H9 (cell line): ENCODE results near the gene NINL. TPM values are rescaled to one million over a fixed set of nuclear protein-coding genes. Genes with fewer than 3 reads are reported as not detected.

ENCODE experiments used
- DNase-seq: peaks from one replicate; pipeline ENCODE4 v3.0.0-alpha.2; 2017
- H2AFZ ChIP-seq: one replicate; pipeline ENCODE4 v1.6.1; 2013; ENCODE audit warnings: mild to moderate bottlenecking, low read length, control low read depth, moderate library complexity
- H2AK5ac ChIP-seq: 2 replicates; pipeline ENCODE4 v1.6.1; 2013; ENCODE audit warnings: low read length, control low read depth, mixed read lengths; ENCODE audit not compliant: insufficient read length
- H2BK120ac ChIP-seq: one replicate; pipeline ENCODE4 v1.6.1; 2013; ENCODE audit warnings: low read depth, mild to moderate bottlenecking, low read length, control low read depth, inconsistent platforms; ENCODE audit not compliant: poor library complexity, severe bottlenecking
- H2BK12ac ChIP-seq: 2 replicates; pipeline ENCODE4 v1.6.1; 2013; ENCODE audit warnings: low read length, control low read depth, mixed read lengths, low read depth; ENCODE audit not compliant: insufficient read length
- H2BK15ac ChIP-seq: 2 replicates; pipeline ENCODE4 v1.6.1; 2013; ENCODE audit warnings: low read depth, low read length, control low read depth
- H2BK20ac ChIP-seq: one replicate; pipeline ENCODE4 v1.6.1; 2013; ENCODE audit warnings: low read depth, mild to moderate bottlenecking, low read length, control low read depth, inconsistent platforms; ENCODE audit not compliant: poor library complexity, severe bottlenecking
- H2BK5ac ChIP-seq: 2 replicates; pipeline ENCODE4 v1.6.1; 2013; ENCODE audit warnings: low read length, control low read depth, mixed read lengths; ENCODE audit not compliant: insufficient read length
- H3K14ac ChIP-seq: 2 replicates; pipeline ENCODE4 v1.6.1; 2013; ENCODE audit warnings: low read length, control low read depth; ENCODE audit not compliant: insufficient read depth
- H3K18ac ChIP-seq: 2 replicates; pipeline ENCODE4 v1.6.1; 2013; ENCODE audit warnings: low read depth, mild to moderate bottlenecking, mixed read lengths, low read length, control low read depth; ENCODE audit not compliant: insufficient read length
- H3K23ac ChIP-seq: 2 replicates; pipeline ENCODE4 v1.6.1; 2013; ENCODE audit warnings: low read length, control low read depth, mixed read lengths, low read depth; ENCODE audit not compliant: insufficient read length
- H3K23me2 ChIP-seq: 2 replicates; pipeline ENCODE4 v1.6.1; 2013; ENCODE audit warnings: low read depth, mild to moderate bottlenecking, mixed read lengths, low read length, control low read depth; ENCODE audit not compliant: insufficient read length, poor library complexity, severe bottlenecking
- H3K27ac ChIP-seq: 2 replicates; pipeline ENCODE4 v1.5.1; 2013; ENCODE audit warnings: low read length, control low read depth, mixed read lengths, low read depth; ENCODE audit not compliant: insufficient read length
- H3K27me3 ChIP-seq: 2 replicates; pipeline ENCODE4 v1.6.1; 2013; ENCODE audit warnings: low read length, control low read depth, inconsistent platforms; ENCODE audit not compliant: insufficient read depth
- H3K4ac ChIP-seq: 2 replicates; pipeline ENCODE4 v1.6.1; 2013; ENCODE audit warnings: low read depth, mild to moderate bottlenecking, control low read depth, inconsistent platforms, low read length, moderate library complexity
- H3K4me1 ChIP-seq: 2 replicates; pipeline ENCODE4 v1.6.1; 2013; ENCODE audit warnings: low read length, control low read depth, inconsistent platforms; ENCODE audit not compliant: insufficient read depth
- H3K4me2 ChIP-seq: 2 replicates; pipeline ENCODE4 v1.6.1; 2013; ENCODE audit warnings: low read length, control low read depth, mixed read lengths; ENCODE audit not compliant: insufficient read length, insufficient read depth
- H3K56ac ChIP-seq: 2 replicates; pipeline ENCODE4 v1.6.1; 2013; ENCODE audit warnings: low read depth, mild to moderate bottlenecking, mixed read lengths, low read length, control low read depth; ENCODE audit not compliant: insufficient read length
- H3K79me1 ChIP-seq: 2 replicates; pipeline ENCODE4 v1.6.1; 2013; ENCODE audit warnings: low read depth, mild to moderate bottlenecking, moderate library complexity, low read length, control low read depth, inconsistent platforms; ENCODE audit not compliant: insufficient read depth, poor library complexity, severe bottlenecking
- H3K79me2 ChIP-seq: 2 replicates; pipeline ENCODE4 v1.6.1; 2013; ENCODE audit warnings: low read length, control low read depth, inconsistent platforms; ENCODE audit not compliant: insufficient read depth
- H3K9ac ChIP-seq: 2 replicates; pipeline ENCODE4 v1.6.1; 2013; ENCODE audit warnings: low read length, control low read depth, mixed read lengths; ENCODE audit not compliant: insufficient read length; ENCODE audit errors: extremely low read depth
- H3K9me3 ChIP-seq: one replicate; pipeline ENCODE4 v1.6.1; 2013; ENCODE audit warnings: low read depth, low read length, inconsistent platforms; ENCODE audit not compliant: control insufficient read depth
- H3T11ph ChIP-seq: one replicate; pipeline ENCODE4 v1.6.1; 2013; ENCODE audit warnings: mild to moderate bottlenecking, low read length, control low read depth, inconsistent platforms
- H4K20me1 ChIP-seq: one replicate; pipeline ENCODE4 v1.6.1; 2013; ENCODE audit not compliant: control insufficient read depth, insufficient read length, insufficient read depth
- H4K5ac ChIP-seq: 2 replicates; pipeline ENCODE4 v1.6.1; 2013; ENCODE audit warnings: low read depth, mild to moderate bottlenecking, mixed read lengths, low read length, control low read depth; ENCODE audit not compliant: insufficient read length
- H4K8ac ChIP-seq: replicated peaks from 2 replicates; pipeline ENCODE4 v1.6.1; 2013; ENCODE audit warnings: low read length, control low read depth, mixed read lengths, low read depth; ENCODE audit not compliant: insufficient read length
- H4K91ac ChIP-seq: 2 replicates; pipeline ENCODE4 v1.6.1; 2013; ENCODE audit warnings: low read depth, mild to moderate bottlenecking, moderate library complexity, mixed read lengths, low read length, control low read depth; ENCODE audit not compliant: insufficient read length
- H3K27ac Mint-ChIP-seq, 3 experiments: 2 replicates in 2 of 3; 3 replicates in 1 of 3; pipeline ENCODE4 v1.8.0; 2020 to 2021; ENCODE audit warnings: mixed read lengths in 3 of 3, mild to moderate bottlenecking in 1 of 3, moderate library complexity in 1 of 3
- H3K27me3 Mint-ChIP-seq: 2 replicates; pipeline ENCODE4 v1.8.0; 2021; ENCODE audit warnings: low read depth, mild to moderate bottlenecking, moderate library complexity, mixed read lengths
- H3K36me3 Mint-ChIP-seq, 3 experiments: 2 replicates in 2 of 3; 3 replicates in 1 of 3; pipeline ENCODE4 v1.8.0; 2020 to 2021; ENCODE audit warnings: low read depth in 3 of 3, mixed read lengths in 3 of 3; ENCODE audit not compliant: insufficient read depth in 1 of 3
- H3K4me1 Mint-ChIP-seq, 2 experiments: 2 replicates each; pipeline ENCODE4 v1.8.0; 2020; ENCODE audit warnings: mixed read lengths in 2 of 2
- H3K4me3 Mint-ChIP-seq, 2 experiments: 2 replicates in 1 of 2; 3 replicates in 1 of 2; pipeline ENCODE4 v1.8.0; 2020 to 2021; ENCODE audit warnings: mild to moderate bottlenecking in 2 of 2, mixed read lengths in 2 of 2, moderate library complexity in 1 of 2
- H3K9me3 Mint-ChIP-seq, 2 experiments: 2 replicates in 1 of 2; 3 replicates in 1 of 2; pipeline ENCODE4 v1.8.0; 2020; ENCODE audit warnings: mild to moderate bottlenecking in 2 of 2, mixed read lengths in 2 of 2, moderate library complexity in 1 of 2
- WGBS: extraction: QIAGEN DNeasy Blood & Tissue Kit; methylation state at CpG from one replicate; pipeline ENCODE4 v1.1.7; 2013; ENCODE audit warnings: missing lambda C conversion rate, low lambda C conversion rate, mixed read lengths; ENCODE audit not compliant: insufficient read length; ENCODE audit errors: extremely low coverage; 5-methylcytosine and 5-hydroxymethylcytosine counted together
- long read RNA-seq: library from polyadenylated mRNA; unstranded; transcript quantifications from one replicate; pipeline ENCODE4 v2.0.0, GENCODE V29; 2020
- total RNA-seq: library from RNA; stranded (reverse); gene quantifications from 2 replicates; pipeline ENCODE4 v1.2.1, GENCODE V29; 2021
- TF ChIP-seq, protein P1 (sequence below): fragments of 200-600 bp; sonication (generic); conservative IDR thresholded peaks from 3 replicates; pipeline ENCODE4 v1.8.0; 2021; ENCODE audit warnings: antibody characterized with exemption, mild to moderate bottlenecking

Gene NINL
- 29.2 and 34.3 TPM in 2 replicates for total RNA-seq
- long read RNA-seq, full-length matches to known transcripts, result 16 of 79 reads
- long read RNA-seq, partial matches to known transcripts, result 35 of 79 reads
- long read RNA-seq, other reads (novel, unspliced or antisense), result 28 of 79 reads

DNA sequence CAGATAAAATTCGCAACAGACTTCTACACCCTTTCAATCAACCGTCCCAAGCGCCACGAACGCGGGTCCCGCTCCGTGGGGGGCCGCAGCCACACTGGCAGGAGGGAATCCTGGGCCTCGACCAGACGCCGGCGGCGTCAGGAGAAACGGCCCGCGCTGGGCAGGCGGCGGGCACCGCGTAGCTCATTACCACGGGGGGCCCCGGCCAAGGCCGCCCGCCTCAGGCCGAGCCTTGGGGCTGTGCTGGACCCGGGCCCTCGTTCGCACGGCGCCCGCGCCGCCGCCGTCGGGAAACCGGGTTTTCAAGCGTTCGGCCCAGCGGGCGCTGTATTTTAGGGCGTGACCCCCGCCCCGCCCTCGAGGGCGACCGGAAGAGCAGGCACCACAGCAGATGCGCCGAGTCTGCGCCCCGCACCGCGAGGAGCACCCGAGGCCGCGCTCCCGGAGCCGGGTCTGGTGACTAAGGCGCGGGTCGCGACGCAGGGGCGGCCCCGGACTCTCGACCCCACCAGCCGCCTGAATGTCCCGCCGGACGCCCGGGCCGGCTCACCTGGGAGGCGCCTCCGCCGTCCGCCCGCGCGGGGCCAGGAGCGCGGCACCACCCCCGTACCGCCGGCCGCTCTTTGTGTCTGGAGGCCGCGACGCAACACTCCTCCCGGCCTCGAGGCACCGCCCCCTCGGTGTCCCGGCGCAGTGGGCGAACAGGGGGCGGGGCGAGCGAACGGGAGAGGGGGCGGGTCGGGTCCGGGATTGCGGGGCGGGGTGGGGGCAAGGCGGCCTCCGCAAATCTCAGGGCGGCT, at the start of gene NINL:
Gene NINL, minus strand, starts transcription at position 627 of the 800 bp plus-strand sequence. CDS start 58,944 bp downstream, outside the sequence.
- peak within 1 kb of the TSS; percentile 84 for H2BK5ac ChIP-seq
- Mint-ChIP-seq H3K36me3 (peaks cover 22% of the 10 kb centered on the region in 3 experiments), H3K27ac (peak within 1 kb of the TSS; percentile 96 to 99 (median 98)), H3K9me3 (peaks cover 0 to 2% of the 10 kb centered on the region in 2 experiments; a peak in 2 of 5 replicates), H3K4me3 (peak within 1 kb of the TSS; percentile 83 to 91), H3K4me1 (peaks cover 27 to 40% of the 10 kb centered on the region in 2 experiments), H3K27me3 (no peaks in the 10 kb centered on the region; the same call in 1 of the 2 replicates)
- WGBS, result no CpG with 5 or more reads among the region's 108 CpGs
- H3K4me2 ChIP-seq, result peak within 1 kb of the TSS; percentile 100
- H2BK20ac ChIP-seq, result no peak within 1 kb of the TSS
- peak within 1 kb of the TSS; percentile 65 for H2BK12ac ChIP-seq
- H3K79me1 ChIP-seq, result no peaks in the 10 kb centered on the region
- no peaks in the 10 kb centered on the region for H3K4me1 ChIP-seq
- H4K20me1 ChIP-seq, result no peaks in the 10 kb centered on the region
- peak within 1 kb of the TSS; percentile 78 for H2BK15ac ChIP-seq
- DNase-seq, result peak; percentile 89
- H3K9me3 ChIP-seq, result no peaks in the 10 kb centered on the region
- no peak within 1 kb of the TSS for H3K56ac ChIP-seq
- no peak within 1 kb of the TSS for H2BK120ac ChIP-seq
- H3K27ac ChIP-seq, result peak within 1 kb of the TSS; percentile 60
- H3K9ac ChIP-seq, result peak within 1 kb of the TSS; percentile 98
- peak within 1 kb of the TSS; percentile 96 for H4K91ac ChIP-seq
- H4K8ac ChIP-seq, result no peak within 1 kb of the TSS
- peak within 1 kb of the TSS; percentile 99 for H3K18ac ChIP-seq
- H3K27me3 ChIP-seq, result no peaks in the 10 kb centered on the region
- H3K79me2 ChIP-seq, result peaks cover 16% of the 10 kb centered on the region; the same call in 1 of the 2 replicates
- H3T11ph ChIP-seq, result peak within 1 kb of the TSS; percentile 79
- peaks cover 4% of the 10 kb centered on the region for H3K23me2 ChIP-seq
- H3K23ac ChIP-seq, result no peak within 1 kb of the TSS
- H2AFZ ChIP-seq, result peak within 1 kb of the TSS; percentile 63
- H2AK5ac ChIP-seq, result no peak within 1 kb of the TSS
- H3K14ac ChIP-seq, result peak within 1 kb of the TSS; percentile 96
- no peak within 1 kb of the TSS; the same call in 1 of the 2 replicates for H3K4ac ChIP-seq
- TF ChIP-seq, protein P1, sequence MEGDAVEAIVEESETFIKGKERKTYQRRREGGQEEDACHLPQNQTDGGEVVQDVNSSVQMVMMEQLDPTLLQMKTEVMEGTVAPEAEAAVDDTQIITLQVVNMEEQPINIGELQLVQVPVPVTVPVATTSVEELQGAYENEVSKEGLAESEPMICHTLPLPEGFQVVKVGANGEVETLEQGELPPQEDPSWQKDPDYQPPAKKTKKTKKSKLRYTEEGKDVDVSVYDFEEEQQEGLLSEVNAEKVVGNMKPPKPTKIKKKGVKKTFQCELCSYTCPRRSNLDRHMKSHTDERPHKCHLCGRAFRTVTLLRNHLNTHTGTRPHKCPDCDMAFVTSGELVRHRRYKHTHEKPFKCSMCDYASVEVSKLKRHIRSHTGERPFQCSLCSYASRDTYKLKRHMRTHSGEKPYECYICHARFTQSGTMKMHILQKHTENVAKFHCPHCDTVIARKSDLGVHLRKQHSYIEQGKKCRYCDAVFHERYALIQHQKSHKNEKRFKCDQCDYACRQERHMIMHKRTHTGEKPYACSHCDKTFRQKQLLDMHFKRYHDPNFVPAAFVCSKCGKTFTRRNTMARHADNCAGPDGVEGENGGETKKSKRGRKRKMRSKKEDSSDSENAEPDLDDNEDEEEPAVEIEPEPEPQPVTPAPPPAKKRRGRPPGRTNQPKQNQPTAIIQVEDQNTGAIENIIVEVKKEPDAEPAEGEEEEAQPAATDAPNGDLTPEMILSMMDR, result no peak
- H4K5ac ChIP-seq, result peak within 1 kb of the TSS; percentile 99
